ENCODE measurements around the gene ABCA4.
"Not testable (repeated sequence)": the region's sequence is repeated elsewhere in the genome, so short reads cannot be mapped to it uniquely, and the experiment has no call there.

The ABCA4 gene

GRCh38 chr1:94154989-94155388, 34.0 kb upstream of the ABCA4 start:
- H2BK120ac ChIP-seq (ENCODE audit: low read depth, low read length) = no peak overlapping the region
- H3K27ac ChIP-seq (replicated peaks; ENCODE audit: low read length) = no peak overlapping the region
- no peak overlapping the region for H3K4me3 ChIP-seq (ENCODE audit: low read length in 2 of 2)
- H3K4ac ChIP-seq (ENCODE audit: low read length) = no peak overlapping the region
- H3K23ac ChIP-seq (ENCODE audit: low read depth, low read length, poor library complexity) = no peak overlapping the region
- no peak for DNase-seq (ENCODE audit: low spot score)
- H2BK12ac ChIP-seq (ENCODE audit: low read length) = no peak overlapping the region
- no peak overlapping the region for H4K8ac ChIP-seq (ENCODE audit: low read depth, low read length)
- no peak overlapping the region for H2AFZ ChIP-seq (ENCODE audit: low read length)
- no peaks in the 10 kb centered on the region for H3K79me1 ChIP-seq (ENCODE audit: low read depth, low read length)
- H3K9ac ChIP-seq (ENCODE audit: low read depth, low read length, poor library complexity) = no peak overlapping the region
- no peak overlapping the region for H3K14ac ChIP-seq (ENCODE audit: low read length)
- WGBS, 2 donors (ENCODE audit: extremely low coverage in 2 of 2, insufficient read length in 2 of 2, insufficient replicate concordance in 1 of 2) = no CpG with 5 or more reads among the region's 1 CpG
- H3K18ac ChIP-seq (ENCODE audit: low read length) = no peak overlapping the region
- no peak overlapping the region for H4K91ac ChIP-seq (ENCODE audit: low read depth, low read length, poor library complexity)
- H2BK15ac ChIP-seq (ENCODE audit: low read length) = no peak overlapping the region
- H2AK5ac ChIP-seq (ENCODE audit: low read depth, low read length) = no peak overlapping the region
- H3K9me3 ChIP-seq (replicated peaks in 1 of 2; ENCODE audit: control insufficient read depth in 2 of 2, insufficient read depth in 1 of 2, low read depth in 1 of 2, low read length in 2 of 2) = peaks cover 2 to 3% of the 10 kb centered on the region in 2 donors
- H3K36me3 ChIP-seq (replicated peaks in 1 of 2; ENCODE audit: control insufficient read depth in 2 of 2, insufficient read depth in 2 of 2, low read length in 2 of 2) = no peaks in the 10 kb centered on the region
- H3K4me1 ChIP-seq (ENCODE audit: control insufficient read depth in 2 of 2, insufficient read depth in 1 of 2, low read depth in 1 of 2, low read length in 2 of 2) = no peaks in the 10 kb centered on the region
- no peak overlapping the region for H2BK5ac ChIP-seq (ENCODE audit: low read length)
- H3K4me2 ChIP-seq (ENCODE audit: insufficient read depth, low read length, poor library complexity, severe bottlenecking) = no peak overlapping the region
- H3K27me3 ChIP-seq (ENCODE audit: control insufficient read depth in 3 of 3, insufficient read depth in 3 of 3, low read depth in 1 of 3, low read length in 3 of 3) = no peaks in the 10 kb centered on the region

- no peak overlapping the region for H3K14ac ChIP-seq (ENCODE audit: low read length)
- no peak overlapping the region for H3K4me3 ChIP-seq (ENCODE audit: low read length in 2 of 2)
- WGBS, 2 donors (ENCODE audit: extremely low coverage in 2 of 2, insufficient read length in 2 of 2, insufficient replicate concordance in 1 of 2) = no CpG with 5 or more reads among the region's 1 CpG
- no peaks in the 10 kb centered on the region for H3K4me1 ChIP-seq (ENCODE audit: control insufficient read depth in 2 of 2, insufficient read depth in 1 of 2, low read depth in 1 of 2, low read length in 2 of 2)
- peaks cover 2 to 3% of the 10 kb centered on the region in 2 donors for H3K9me3 ChIP-seq (replicated peaks in 1 of 2; ENCODE audit: control insufficient read depth in 2 of 2, insufficient read depth in 1 of 2, low read depth in 1 of 2, low read length in 2 of 2)
- H2BK12ac ChIP-seq (ENCODE audit: low read length) = no peak overlapping the region
- H2BK15ac ChIP-seq (ENCODE audit: low read length) = no peak overlapping the region
- H3K23ac ChIP-seq (ENCODE audit: low read depth, low read length, poor library complexity) = no peak overlapping the region
- H2AK5ac ChIP-seq (ENCODE audit: low read depth, low read length) = no peak overlapping the region
- DNase-seq (ENCODE audit: low spot score) = no peak
- H3K27ac ChIP-seq (replicated peaks; ENCODE audit: low read length) = no peak overlapping the region
- H3K4ac ChIP-seq (ENCODE audit: low read length) = no peak overlapping the region
- H3K4me2 ChIP-seq (ENCODE audit: insufficient read depth, low read length, poor library complexity, severe bottlenecking) = no peak overlapping the region
- no peak overlapping the region for H4K8ac ChIP-seq (ENCODE audit: low read depth, low read length)
- no peak overlapping the region for H2BK5ac ChIP-seq (ENCODE audit: low read length)
- no peak overlapping the region for H3K9ac ChIP-seq (ENCODE audit: low read depth, low read length, poor library complexity)
- H2AFZ ChIP-seq (ENCODE audit: low read length) = no peak overlapping the region
- H2BK120ac ChIP-seq (ENCODE audit: low read depth, low read length) = no peak overlapping the region
- H3K27me3 ChIP-seq (ENCODE audit: control insufficient read depth in 3 of 3, insufficient read depth in 3 of 3, low read depth in 1 of 3, low read length in 3 of 3) = no peaks in the 10 kb centered on the region
- no peaks in the 10 kb centered on the region for H3K79me1 ChIP-seq (ENCODE audit: low read depth, low read length)
- H4K91ac ChIP-seq (ENCODE audit: low read depth, low read length, poor library complexity) = no peak overlapping the region
- no peak overlapping the region for H3K18ac ChIP-seq (ENCODE audit: low read length)
- no peaks in the 10 kb centered on the region for H3K36me3 ChIP-seq (replicated peaks in 1 of 2; ENCODE audit: control insufficient read depth in 2 of 2, insufficient read depth in 2 of 2, low read length in 2 of 2)
Observed at GRCh38 chr1:94153133-94153532, 32.2 kb upstream of the ABCA4 start.

DNA sequence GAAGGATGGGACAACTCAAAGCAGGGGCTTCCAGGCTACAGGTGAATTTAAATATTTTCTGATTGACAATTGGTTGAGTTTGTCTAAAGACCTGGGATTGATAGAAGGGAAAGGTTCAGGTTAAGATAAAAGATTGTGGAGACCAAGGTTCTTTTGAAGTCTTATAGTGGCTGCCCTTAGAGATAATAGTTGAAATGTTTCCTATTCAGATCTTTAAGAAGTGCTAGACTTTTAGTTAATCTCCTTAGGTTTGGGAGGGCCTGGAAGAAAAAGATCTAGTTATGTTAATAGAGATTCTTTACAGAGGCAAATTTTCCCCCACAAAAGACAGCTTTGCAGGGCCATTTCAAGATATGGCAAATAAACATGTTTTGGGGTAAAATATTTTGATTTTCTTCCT, 28.2 kb upstream of the ABCA4 start:
- not testable (repeated sequence) for H3K4me3 ChIP-seq (ENCODE audit: low read length in 2 of 2); H2BK12ac ChIP-seq (ENCODE audit: low read length); DNase-seq (ENCODE audit: low spot score)

GRCh38 chr1:94146273-94146672, 25.3 kb upstream of the ABCA4 start:
- Histone ChIP-seq H3K4ac (ENCODE audit: low read length) (no peak overlapping the region), H2BK120ac (ENCODE audit: low read depth, low read length) (no peak overlapping the region), H4K91ac (ENCODE audit: low read depth, low read length, poor library complexity) (no peak overlapping the region), H3K23ac (ENCODE audit: low read depth, low read length, poor library complexity) (no peak overlapping the region), H2AK5ac (ENCODE audit: low read depth, low read length) (no peak overlapping the region), H2BK5ac (ENCODE audit: low read length) (no peak overlapping the region), H3K9me3 (replicated peaks in 1 of 2; ENCODE audit: control insufficient read depth in 2 of 2, insufficient read depth in 1 of 2, low read depth in 1 of 2, low read length in 2 of 2) (no peaks in the 10 kb centered on the region), H3K9ac (ENCODE audit: low read depth, low read length, poor library complexity) (no peak overlapping the region), H3K27me3 (ENCODE audit: control insufficient read depth in 3 of 3, insufficient read depth in 3 of 3, low read depth in 1 of 3, low read length in 3 of 3) (no peaks in the 10 kb centered on the region), H3K14ac (ENCODE audit: low read length) (no peak overlapping the region), H3K4me3 (ENCODE audit: low read length in 2 of 2) (no peak overlapping the region), H2AFZ (ENCODE audit: low read length) (no peak overlapping the region), H3K4me1 (ENCODE audit: control insufficient read depth in 2 of 2, insufficient read depth in 1 of 2, low read depth in 1 of 2, low read length in 2 of 2) (peaks cover 0 to 2% of the 10 kb centered on the region in 2 donors), H3K4me2 (ENCODE audit: insufficient read depth, low read length, poor library complexity, severe bottlenecking) (no peak overlapping the region), H2BK15ac (ENCODE audit: low read length) (no peak overlapping the region), H2BK12ac (ENCODE audit: low read length) (no peak overlapping the region), H4K8ac (ENCODE audit: low read depth, low read length) (no peak overlapping the region), H3K36me3 (replicated peaks in 1 of 2; ENCODE audit: control insufficient read depth in 2 of 2, insufficient read depth in 2 of 2, low read length in 2 of 2) (no peaks in the 10 kb centered on the region), H3K18ac (ENCODE audit: low read length) (no peak overlapping the region), H3K79me1 (ENCODE audit: low read depth, low read length) (no peaks in the 10 kb centered on the region), H3K27ac (replicated peaks; ENCODE audit: low read length) (no peak overlapping the region)
- no CpG with 5 or more reads among the region's 5 CpGs for WGBS, 2 donors (ENCODE audit: extremely low coverage in 2 of 2, insufficient read length in 2 of 2, insufficient replicate concordance in 1 of 2)
- DNase-seq (ENCODE audit: low spot score) = no peak

More for the DNA sequence above, 28.2 kb upstream of the ABCA4 start:
- H2AK5ac ChIP-seq (ENCODE audit: low read depth, low read length); H3K18ac ChIP-seq (ENCODE audit: low read length); H2BK15ac ChIP-seq (ENCODE audit: low read length); H3K14ac ChIP-seq (ENCODE audit: low read length); H3K27ac ChIP-seq (replicated peaks; ENCODE audit: low read length); H2BK120ac ChIP-seq (ENCODE audit: low read depth, low read length); H3K27me3 ChIP-seq (ENCODE audit: control insufficient read depth in 3 of 3, insufficient read depth in 3 of 3, low read depth in 1 of 3, low read length in 3 of 3); H4K91ac ChIP-seq (ENCODE audit: low read depth, low read length, poor library complexity); H2AFZ ChIP-seq (ENCODE audit: low read length); H4K8ac ChIP-seq (ENCODE audit: low read depth, low read length); H2BK5ac ChIP-seq (ENCODE audit: low read length); H3K23ac ChIP-seq (ENCODE audit: low read depth, low read length, poor library complexity); H3K4me2 ChIP-seq (ENCODE audit: insufficient read depth, low read length, poor library complexity, severe bottlenecking); H3K79me1 ChIP-seq (ENCODE audit: low read depth, low read length); H3K9me3 ChIP-seq (replicated peaks in 1 of 2; ENCODE audit: control insufficient read depth in 2 of 2, insufficient read depth in 1 of 2, low read depth in 1 of 2, low read length in 2 of 2); H3K4ac ChIP-seq (ENCODE audit: low read length); H3K4me1 ChIP-seq (ENCODE audit: control insufficient read depth in 2 of 2, insufficient read depth in 1 of 2, low read depth in 1 of 2, low read length in 2 of 2); H3K9ac ChIP-seq (ENCODE audit: low read depth, low read length, poor library complexity); H3K36me3 ChIP-seq (replicated peaks in 1 of 2; ENCODE audit: control insufficient read depth in 2 of 2, insufficient read depth in 2 of 2, low read length in 2 of 2): not testable (repeated sequence)

Measured in neuronal stem cell (in vitro differentiated cells).